Stimulated activated CD4-positive, alpha-beta T cell treated with anti-CD3 and anti-CD28 coated beads, Interleukin-12 subunit alpha, Interleukin-12 subunit beta, amount 100 ng/mL, for 24 hours (primary cell): ENCODE measurements around the gene LIMK2.

Source experiments
- DNase-seq, 2 experiments: peaks; one replicate each; pipeline ENCODE4 v3.0.0-alpha.2; 2020; ENCODE audit warnings: low read depth in 2 of 2

The LIMK2 gene

DNA sequence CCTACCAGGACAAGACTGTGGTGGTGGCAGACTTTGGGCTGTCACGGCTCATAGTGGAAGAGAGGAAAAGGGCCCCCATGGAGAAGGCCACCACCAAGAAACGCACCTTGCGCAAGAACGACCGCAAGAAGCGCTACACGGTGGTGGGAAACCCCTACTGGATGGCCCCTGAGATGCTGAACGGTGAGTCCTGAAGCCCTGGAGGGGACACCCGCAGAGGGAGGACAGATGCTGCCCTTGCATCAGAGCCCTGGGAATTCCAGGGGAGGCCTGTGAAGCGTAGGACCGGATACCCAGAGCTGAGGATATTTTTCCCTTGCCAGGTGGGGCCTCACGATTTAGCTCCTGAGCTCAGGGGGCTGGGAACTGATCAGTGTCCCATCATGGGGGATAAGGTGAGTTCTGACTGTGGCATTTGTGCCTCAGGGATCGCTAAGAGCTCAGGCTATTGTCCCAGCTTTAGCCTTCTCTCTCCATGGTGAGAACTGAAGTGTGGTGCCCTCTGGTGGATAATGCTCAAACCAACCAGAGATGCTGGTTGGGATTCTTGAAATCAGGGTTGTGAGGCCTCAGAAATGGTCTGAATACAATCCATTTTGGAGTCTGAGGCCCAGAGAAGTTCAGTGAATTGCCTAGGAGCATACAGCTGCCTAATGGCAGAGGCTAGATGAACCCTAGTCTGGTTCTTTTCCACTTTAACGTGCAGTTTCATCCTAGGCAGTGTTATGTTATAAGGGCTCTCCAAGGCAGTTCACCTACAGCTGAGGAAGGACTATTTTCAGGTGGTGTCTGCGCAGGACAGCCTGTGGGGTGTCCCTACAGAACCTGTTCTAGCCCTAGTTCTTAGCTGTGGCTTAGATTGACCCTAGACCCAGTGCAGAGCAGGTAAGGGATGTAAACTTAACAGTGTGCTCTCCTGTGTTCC lies 60.7 kb downstream of the LIMK2 start:
- DNase-seq = no peak

DNA sequence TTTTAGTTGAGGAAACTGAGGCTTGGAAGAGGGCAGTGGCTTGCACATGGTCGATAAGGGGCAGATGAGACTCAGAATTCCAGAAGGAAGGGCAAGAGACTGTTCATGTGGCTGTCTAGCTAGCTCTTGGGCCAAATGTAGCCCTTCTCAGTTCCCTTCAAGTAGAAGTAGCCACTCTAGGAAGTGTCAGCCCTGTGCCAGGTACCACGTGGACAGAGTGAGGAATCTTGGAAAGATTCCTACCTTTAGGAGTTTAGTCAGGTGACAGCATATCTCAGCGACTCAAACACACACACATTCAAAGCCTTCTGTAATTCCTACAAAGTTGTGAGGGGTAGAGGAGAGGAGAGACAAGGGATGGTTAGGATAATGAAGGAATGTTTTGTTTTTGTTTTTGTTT lies 61.9 kb downstream of the LIMK2 start:
- no peak for DNase-seq

DNA sequence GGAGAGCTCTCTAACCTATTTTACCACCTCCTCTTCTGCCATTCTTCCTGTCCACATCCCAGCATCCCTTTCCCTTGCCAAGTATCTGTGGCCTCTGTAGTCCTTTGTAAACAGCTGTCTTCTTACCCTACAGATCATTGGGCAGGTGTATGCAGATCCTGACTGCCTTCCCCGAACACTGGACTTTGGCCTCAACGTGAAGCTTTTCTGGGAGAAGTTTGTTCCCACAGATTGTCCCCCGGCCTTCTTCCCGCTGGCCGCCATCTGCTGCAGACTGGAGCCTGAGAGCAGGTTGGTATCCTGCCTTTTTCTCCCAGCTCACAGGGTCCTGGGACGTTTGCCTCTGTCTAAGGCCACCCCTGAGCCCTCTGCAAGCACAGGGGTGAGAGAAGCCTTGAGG lies 62.9 kb downstream of the LIMK2 start:
- DNase-seq = no peak

DNA sequence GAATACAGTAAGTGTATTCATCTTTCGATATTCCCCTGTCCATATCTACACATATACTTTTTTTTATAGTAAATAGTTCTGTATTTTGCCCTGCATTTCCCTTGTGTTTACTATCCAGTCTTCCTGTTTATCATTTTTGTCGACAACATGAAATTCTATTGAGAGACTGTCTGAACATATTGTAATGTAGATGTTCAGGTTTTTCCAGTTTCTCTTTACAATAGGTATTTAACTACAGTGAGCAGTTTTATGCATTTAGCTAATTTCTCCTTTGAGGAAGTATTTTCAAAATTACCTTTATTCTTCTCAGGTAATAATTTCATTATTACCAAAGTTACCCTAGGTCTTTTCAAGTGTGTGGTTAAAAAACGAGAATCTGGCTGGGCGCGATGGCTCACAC lies 63.5 kb downstream of the LIMK2 start:
- no peak for DNase-seq

DNA sequence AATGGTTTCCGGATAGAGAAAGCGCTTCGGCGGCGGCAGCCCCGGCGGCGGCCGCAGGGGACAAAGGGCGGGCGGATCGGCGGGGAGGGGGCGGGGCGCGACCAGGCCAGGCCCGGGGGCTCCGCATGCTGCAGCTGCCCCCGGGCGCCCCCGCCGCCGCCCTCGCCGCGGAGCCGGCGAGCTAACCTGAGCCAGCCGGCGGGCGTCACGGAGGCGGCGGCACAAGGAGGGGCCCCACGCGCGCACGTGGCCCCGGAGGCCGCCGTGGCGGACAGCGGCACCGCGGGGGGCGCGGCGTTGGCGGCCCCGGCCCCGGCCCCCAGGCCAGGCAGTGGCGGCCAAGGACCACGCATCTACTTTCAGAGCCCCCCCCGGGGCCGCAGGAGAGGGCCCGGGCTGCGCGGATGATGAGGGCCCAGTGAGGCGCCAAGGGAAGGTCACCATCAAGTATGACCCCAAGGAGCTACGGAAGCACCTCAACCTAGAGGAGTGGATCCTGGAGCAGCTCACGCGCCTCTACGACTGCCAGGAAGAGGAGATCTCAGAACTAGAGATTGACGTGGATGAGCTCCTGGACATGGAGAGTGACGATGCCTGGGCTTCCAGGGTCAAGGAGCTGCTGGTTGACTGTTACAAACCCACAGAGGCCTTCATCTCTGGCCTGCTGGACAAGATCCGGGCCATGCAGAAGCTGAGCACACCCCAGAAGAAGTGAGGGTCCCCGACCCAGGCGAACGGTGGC lies 64.5 kb downstream of the LIMK2 start:
- no peak for DNase-seq

DNA sequence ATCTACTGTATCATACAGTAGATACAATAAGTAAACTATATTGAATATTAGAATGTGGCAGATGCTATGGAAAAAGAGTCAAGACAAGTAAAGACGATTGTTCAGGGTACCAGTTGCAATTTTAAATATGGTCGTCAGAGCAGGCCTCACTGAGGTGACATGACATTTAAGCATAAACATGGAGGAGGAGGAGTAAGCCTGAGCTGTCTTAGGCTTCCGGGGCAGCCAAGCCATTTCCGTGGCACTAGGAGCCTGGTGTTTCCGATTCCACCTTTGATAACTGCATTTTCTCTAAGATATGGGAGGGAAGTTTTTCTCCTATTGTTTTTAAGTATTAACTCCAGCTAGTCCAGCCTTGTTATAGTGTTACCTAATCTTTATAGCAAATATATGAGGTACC lies 65.6 kb downstream of the LIMK2 start:
- DNase-seq = no peak

DNA sequence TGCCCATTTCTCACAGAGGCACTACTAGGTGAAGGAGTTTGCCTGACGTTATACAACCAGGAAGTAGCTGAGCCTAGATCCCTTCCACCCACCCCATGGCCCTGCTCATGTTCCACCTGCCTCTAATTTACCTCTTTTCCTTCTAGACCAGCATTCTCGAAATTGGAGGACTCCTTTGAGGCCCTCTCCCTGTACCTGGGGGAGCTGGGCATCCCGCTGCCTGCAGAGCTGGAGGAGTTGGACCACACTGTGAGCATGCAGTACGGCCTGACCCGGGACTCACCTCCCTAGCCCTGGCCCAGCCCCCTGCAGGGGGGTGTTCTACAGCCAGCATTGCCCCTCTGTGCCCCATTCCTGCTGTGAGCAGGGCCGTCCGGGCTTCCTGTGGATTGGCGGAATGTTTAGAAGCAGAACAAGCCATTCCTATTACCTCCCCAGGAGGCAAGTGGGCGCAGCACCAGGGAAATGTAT lies 66.1 kb downstream of the LIMK2 start:
- DNase-seq = no peak

DNA sequence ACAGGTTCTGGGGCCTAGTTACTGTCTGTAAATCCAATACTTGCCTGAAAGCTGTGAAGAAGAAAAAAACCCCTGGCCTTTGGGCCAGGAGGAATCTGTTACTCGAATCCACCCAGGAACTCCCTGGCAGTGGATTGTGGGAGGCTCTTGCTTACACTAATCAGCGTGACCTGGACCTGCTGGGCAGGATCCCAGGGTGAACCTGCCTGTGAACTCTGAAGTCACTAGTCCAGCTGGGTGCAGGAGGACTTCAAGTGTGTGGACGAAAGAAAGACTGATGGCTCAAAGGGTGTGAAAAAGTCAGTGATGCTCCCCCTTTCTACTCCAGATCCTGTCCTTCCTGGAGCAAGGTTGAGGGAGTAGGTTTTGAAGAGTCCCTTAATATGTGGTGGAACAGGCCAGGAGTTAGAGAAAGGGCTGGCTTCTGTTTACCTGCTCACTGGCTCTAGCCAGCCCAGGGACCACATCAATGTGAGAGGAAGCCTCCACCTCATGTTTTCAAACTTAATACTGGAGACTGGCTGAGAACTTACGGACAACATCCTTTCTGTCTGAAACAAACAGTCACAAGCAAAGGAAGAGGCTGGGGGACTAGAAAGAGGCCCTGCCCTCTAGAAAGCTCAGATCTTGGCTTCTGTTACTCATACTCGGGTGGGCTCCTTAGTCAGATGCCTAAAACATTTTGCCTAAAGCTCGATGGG lies 66.7 kb downstream of the LIMK2 start:
- DNase-seq = no peak

DNA sequence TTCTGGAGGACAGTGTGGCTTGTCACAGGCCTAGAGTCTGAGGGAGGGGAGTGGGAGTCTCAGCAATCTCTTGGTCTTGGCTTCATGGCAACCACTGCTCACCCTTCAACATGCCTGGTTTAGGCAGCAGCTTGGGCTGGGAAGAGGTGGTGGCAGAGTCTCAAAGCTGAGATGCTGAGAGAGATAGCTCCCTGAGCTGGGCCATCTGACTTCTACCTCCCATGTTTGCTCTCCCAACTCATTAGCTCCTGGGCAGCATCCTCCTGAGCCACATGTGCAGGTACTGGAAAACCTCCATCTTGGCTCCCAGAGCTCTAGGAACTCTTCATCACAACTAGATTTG lies 67.2 kb downstream of the LIMK2 start:
- DNase-seq = no peak

DNA sequence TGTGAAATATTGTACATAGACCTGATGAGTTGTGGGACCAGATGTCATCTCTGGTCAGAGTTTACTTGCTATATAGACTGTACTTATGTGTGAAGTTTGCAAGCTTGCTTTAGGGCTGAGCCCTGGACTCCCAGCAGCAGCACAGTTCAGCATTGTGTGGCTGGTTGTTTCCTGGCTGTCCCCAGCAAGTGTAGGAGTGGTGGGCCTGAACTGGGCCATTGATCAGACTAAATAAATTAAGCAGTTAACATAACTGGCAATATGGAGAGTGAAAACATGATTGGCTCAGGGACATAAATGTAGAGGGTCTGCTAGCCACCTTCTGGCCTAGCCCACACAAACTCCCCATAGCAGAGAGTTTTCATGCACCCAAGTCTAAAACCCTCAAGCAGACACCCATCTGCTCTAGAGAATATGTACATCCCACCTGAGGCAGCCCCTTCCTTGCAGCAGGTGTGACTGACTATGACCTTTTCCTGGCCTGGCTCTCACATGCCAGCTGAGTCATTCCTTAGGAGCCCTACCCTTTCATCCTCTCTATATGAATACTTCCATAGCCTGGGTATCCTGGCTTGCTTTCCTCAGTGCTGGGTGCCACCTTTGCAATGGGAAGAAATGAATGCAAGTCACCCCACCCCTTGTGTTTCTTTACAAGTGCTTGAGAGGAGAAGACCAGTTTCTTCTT lies 67.9 kb downstream of the LIMK2 start:
- no peak for DNase-seq

DNA sequence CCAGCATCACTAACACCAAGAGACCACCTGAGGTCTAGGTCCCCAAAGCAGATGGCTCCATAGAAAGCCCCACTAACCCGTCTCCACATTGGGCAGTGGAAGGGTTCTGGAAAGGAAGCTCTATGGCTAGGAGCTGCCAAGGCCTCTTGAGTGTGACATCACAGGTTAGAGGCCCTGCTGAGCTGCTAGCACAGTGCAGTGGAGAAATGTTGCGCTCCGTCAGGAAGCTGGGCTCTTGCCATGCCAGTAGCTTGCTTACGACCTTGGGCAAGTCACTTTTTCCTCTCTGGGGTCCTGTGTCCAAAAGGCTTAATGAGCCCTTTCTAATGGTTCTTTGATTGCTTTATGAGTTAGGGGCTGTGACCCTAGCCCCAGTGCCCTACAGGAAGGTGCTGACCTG lies 69.6 kb downstream of the LIMK2 start:
- no peak for DNase-seq

DNA sequence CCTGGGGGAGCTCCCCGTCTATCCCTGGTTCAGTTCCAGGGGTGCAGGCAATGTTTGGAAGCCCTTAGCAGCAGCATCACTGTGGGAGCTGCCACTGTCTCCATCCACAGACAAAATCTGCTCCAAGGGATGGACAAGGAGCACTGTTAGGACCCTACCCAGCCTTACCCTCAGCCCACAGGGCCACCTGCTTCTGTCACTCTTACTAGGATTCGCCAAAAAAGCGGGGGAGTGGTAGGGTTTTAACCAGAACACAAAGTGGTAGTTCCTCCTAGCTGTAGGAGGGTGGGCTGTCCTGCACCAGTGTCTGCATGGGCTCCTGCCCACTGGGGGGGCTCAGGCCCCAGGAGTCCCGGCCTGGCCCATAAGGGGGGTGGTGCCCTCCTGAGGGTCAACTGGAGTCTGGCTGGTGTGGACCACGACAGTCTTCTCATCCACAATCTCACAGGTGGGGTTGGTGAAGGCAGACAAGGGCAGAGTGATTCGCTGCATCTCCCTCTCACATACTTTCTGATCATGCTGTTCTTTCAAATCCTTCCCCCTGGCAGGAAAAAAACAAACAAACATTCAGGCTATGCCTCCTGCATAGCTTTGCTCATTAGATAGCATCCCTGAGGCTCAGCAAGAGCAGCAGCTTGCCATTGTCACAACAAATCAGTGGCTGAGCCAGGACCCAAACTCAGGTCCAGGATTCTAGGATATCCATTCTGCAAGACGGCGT lies 70.8 kb downstream of the LIMK2 start:
- no peak for DNase-seq

DNA sequence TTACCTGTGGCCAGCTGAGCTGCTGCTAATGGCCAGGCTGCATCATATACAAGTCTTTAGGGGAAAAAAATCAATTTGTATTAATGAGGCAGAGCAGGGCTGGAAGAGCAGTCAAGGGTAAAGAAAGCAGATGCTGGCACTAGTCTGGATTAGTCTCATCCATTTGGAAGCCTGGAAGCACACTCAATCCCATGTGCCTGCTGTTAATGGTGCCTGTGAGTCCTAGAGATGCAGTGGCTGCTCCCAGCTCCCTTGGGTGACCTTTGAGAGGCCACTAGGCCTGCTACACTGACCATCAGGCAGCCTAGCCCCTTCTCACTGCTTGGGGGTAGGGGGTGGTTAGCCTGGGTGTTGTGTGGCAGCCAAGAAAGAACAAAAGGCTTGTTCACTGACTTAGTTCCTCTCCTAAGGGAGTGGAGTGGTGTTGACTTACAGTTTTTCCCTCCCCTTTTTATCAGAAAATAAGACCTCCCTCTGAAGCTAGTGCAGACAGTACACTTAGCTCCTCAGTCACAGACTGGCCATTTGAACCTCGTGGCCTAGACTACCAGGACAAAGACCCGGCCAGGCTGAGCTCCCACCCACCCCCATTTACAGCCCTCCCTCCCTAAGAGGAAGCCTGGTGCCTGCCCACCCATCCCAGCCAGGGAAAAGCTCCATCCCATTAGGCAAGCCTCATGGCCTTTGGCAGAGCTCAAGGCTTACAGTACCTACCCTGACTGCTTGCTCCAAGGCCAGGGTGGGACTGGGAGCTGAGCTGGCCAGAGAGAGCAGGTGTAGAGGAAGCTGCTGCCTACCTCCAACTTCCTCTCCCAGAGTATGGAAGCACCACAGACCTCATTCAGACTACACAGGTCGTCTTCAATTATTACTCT lies 72.4 kb downstream of the LIMK2 start:
- no peak for DNase-seq

DNA sequence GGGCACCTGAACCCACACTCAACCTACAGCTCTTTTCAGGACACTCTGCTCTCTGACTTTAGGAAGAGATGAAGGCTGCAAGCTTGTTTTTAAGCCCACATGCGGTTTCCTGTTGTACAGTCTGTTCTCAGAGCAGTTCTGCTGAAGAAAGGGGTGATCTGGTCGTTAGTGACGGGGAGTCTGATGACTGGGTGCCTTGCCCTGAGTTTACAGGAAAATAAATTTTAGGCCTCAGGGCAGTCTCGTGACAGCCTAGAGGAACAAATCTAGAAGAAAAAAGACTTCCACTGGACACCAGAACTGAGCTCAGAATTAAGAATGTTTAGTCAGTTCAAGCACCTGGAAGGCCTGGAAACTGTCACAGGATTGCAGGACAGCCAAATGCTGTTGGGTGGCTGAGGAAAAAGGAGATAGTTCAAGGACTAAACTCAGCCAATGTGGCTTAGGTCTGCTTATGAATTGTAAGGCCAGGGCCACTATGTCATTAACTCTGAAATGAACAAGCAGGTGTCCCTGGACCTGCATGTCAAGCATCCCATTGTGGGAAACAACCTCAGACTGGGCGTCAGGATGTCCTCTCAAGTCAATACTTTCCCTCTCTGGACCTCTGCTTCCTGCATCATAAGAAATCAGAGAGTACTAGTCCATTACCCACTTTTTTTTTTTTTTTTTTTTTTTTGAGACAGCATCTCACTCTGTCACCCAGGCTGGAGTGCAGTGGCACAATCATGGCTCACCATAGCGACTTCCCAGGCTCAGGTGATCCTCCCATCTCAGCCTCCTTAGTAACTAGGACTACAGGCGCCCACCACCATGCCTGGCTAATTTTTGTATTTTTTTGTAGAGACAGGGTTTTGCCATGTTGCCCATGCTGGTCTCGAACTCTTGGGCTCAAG lies 74.5 kb downstream of the LIMK2 start:
- DNase-seq = no peak

DNA sequence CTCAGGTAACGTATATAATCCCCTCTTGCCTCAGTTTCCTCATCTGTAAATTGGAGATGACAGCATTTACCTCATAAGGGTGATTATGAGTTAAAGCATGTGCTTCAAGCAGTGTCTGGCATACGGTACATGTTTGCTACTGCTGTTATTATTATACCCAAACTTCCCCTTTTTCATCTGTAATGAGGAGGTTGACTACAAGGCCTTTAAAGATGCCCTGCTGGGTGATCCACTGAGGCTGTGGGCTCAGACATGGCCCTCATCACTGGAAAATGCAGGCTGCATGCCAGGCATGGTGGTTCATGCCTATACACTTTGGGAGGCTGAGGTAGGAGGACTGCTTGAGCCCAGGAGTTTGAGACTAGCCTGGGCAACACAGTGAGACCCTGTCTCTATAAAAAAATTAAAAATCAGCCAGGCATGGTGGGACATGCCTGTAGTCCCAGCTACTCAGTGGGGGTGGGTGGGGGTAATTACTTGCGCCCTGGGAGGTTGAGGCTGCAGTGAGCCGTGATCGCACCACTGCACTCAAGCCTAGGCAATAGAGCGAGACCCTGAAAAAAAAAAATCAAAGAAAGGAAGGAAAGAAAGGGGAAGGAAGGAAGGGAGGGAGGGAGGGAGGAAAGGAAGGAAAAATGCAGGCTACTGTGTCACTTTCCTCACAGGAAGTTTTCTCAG lies 75.9 kb downstream of the LIMK2 start:
- no peak for DNase-seq

DNA sequence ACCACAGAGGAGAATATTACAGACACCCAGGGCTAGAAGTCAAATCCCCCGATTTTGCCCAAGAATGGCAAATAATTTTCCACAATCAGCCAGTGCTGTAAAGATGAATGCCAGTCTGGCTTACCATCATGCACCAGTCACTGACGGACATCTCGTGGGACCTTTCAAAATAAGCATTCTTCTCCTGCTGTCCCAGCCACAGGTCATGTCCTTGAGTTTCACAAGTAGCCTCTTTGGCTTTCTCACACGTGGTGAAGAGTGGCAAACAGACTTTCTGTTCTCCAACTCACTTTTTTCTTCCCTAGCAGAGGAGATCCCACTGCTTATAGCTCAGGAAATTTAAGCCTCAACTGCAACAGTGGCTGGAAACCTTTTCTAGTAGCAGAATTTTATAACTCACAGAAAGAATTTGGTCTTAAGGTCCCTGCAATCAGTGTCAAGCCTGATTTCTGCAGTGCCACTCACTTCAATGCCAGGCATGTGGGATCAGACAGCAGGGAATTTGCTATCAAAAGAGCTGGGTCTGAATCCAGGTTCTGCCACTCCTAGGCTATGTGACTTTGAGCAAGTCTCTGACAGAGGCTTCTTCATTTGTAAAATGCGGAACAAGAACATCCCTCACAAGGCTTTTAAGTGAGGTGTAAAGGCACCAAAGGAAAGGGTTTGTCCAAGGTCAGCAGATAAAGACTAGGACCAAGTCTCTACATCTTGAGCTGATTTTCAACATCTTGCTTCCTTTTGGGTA lies 76.6 kb downstream of the LIMK2 start:
- DNase-seq = no peak

DNA sequence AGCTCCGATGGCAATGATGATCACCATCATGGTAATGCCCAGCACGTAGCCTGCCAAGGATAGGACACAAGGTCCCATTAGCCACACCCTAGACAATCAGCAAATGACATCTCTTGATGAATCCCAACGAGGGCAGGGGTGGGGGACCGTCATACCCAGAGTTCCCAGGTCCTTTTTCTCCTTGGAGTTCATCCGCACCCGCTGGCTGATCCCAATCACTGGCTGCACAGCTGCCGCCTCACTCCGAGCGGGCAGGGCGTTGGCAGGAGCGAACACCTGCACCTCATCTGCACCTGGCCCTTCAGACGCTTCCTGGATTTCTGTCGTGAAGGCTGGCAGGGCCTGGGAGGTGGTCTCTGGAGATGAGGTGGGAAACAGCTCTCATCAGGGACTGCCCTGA lies 77.2 kb downstream of the LIMK2 start:
- DNase-seq = no peak
